Kidney epithelial cell (primary cell): ENCODE measurements around the gene ORAI1. TPM values are rescaled to one million over a fixed set of nuclear protein-coding genes. Genes with fewer than 3 reads are reported as not detected.
A peak's percentile ranks its signal among the peaks of the same experiment; 100 is the strongest.

Source experiments
- DNase-seq: peaks from one replicate; pipeline ENCODE4 v3.0.0-alpha.2; 2010; ENCODE audit warnings: low read depth
- H3K27me3 ChIP-seq: 2 replicates; pipeline ENCODE4 v1.6.0; 2011; ENCODE audit warnings: low read length; ENCODE audit not compliant: control insufficient read depth, insufficient read depth
- H3K36me3 ChIP-seq: 2 replicates; pipeline ENCODE4 v1.5.1; 2011; ENCODE audit warnings: low read length; ENCODE audit not compliant: control insufficient read depth, insufficient read depth
- H3K4me3 ChIP-seq: 2 replicates; pipeline ENCODE4 v1.5.1; 2011; ENCODE audit warnings: low read depth, mild to moderate bottlenecking, control low read depth, low read length
- CTCF ChIP-seq: IDR thresholded peaks from 2 replicates; pipeline ENCODE4 v1.5.1; 2011; ENCODE audit warnings: mild to moderate bottlenecking, moderate library complexity, low read length, control low read depth, inconsistent platforms; ENCODE audit not compliant: insufficient read depth, poor library complexity, severe bottlenecking
- total RNA-seq: library from RNA; depleted of rRNA; stranded (reverse); fragments of >200 nt; gene quantifications from 2 replicates; pipeline ENCODE4 v1.2.3, GENCODE V29; 2015

ORAI1 gene
- total RNA-seq, 1 donor from 2014 or later, result 11.9 TPM

GRCh38 chr12:121618659-121619233 is 7.6 kb upstream of the ORAI1 start:
- Histone ChIP-seq H3K4me3 (no peak overlapping the region), H3K27me3 (no peaks in the 10 kb centered on the region), H3K36me3 (no peaks in the 10 kb centered on the region)
- DNase-seq, result no peak
- TF ChIP-seq CTCF, result no peak

GRCh38 chr12:121620333-121620891 is 5.9 kb upstream of the ORAI1 start:
- no peaks in the 10 kb centered on the region for H3K27me3 ChIP-seq
- no peak overlapping the region for H3K4me3 ChIP-seq
- DNase-seq, result no peak
- no peaks in the 10 kb centered on the region for H3K36me3 ChIP-seq
- TF ChIP-seq CTCF, result no peak

- DNase-seq, result peak; percentile 23
- Histone ChIP-seq H3K36me3 (no peaks in the 10 kb centered on the region), H3K27me3 (no peaks in the 10 kb centered on the region), H3K4me3 (peak overlapping the region; percentile 63)
- peak; percentile 34 for TF ChIP-seq CTCF
Measured at GRCh38 chr12:121626853-121627640, 717 bp downstream of the ORAI1 start.

GRCh38 chr12:121628037-121628436 is 1.7 kb downstream of the ORAI1 start:
- H3K4me3 ChIP-seq, result no peak overlapping the region
- DNase-seq, result no peak
- H3K36me3 ChIP-seq, result no peaks in the 10 kb centered on the region
- no peak for TF ChIP-seq CTCF
- no peaks in the 10 kb centered on the region for H3K27me3 ChIP-seq

- Histone ChIP-seq H3K27me3 (no peaks in the 10 kb centered on the region), H3K36me3 (no peaks in the 10 kb centered on the region), H3K4me3 (no peak overlapping the region)
- DNase-seq, result no peak
- TF ChIP-seq CTCF, result no peak
Measured at GRCh38 chr12:121628536-121628935, 2.2 kb downstream of the ORAI1 start.
